NCI-H1930 (cell line): ENCODE data around the gene UBALD1.
"Not testable (repeated sequence)": the region's sequence is repeated elsewhere in the genome, so short reads cannot be mapped to it uniquely, and the experiment has no call there.

Experiments
- DNase-seq, 2 experiments: peaks; one replicate each; lab custom pipeline; 2025; lab: John Stamatoyannopoulos, UW

The UBALD1 gene

GRCh38 chr16:4599037-4599436 is 15.7 kb downstream of the UBALD1 start:
- no peak for DNase-seq

- DNase-seq = no peak
Observed at GRCh38 chr16:4597174-4597573, 17.5 kb downstream of the UBALD1 start.

GRCh38 chr16:4594433-4595410 is 20.0 kb downstream of the UBALD1 start:
- DNase-seq = no peak

GRCh38 chr16:4593086-4593485 is 21.6 kb downstream of the UBALD1 start:
- no peak for DNase-seq

GRCh38 chr16:4591706-4592470 is 22.8 kb downstream of the UBALD1 start:
- no peak for DNase-seq

GRCh38 chr16:4591191-4591590 is 23.5 kb downstream of the UBALD1 start:
- DNase-seq = no peak

- no peak for DNase-seq
Observed at GRCh38 chr16:4588961-4589360, 25.7 kb downstream of the UBALD1 start.

GRCh38 chr16:4588386-4588785 is 26.3 kb downstream of the UBALD1 start:
- DNase-seq = no peak

- no peak for DNase-seq
Observed at GRCh38 chr16:4586291-4586690, 28.4 kb downstream of the UBALD1 start.

GRCh38 chr16:4583906-4584305 is 30.8 kb downstream of the UBALD1 start:
- no peak for DNase-seq

GRCh38 chr16:4580250-4580649 is 34.4 kb downstream of the UBALD1 start:
- no peak for DNase-seq

- no peak for DNase-seq
Observed at GRCh38 chr16:4578961-4579530, 35.6 kb downstream of the UBALD1 start.

- no peak for DNase-seq
Observed at GRCh38 chr16:4576008-4576407, 38.7 kb downstream of the UBALD1 start.

GRCh38 chr16:4574919-4575705 is 39.6 kb downstream of the UBALD1 start:
- DNase-seq = no peak

GRCh38 chr16:4573926-4574325 is 40.8 kb downstream of the UBALD1 start:
- not testable (repeated sequence) for DNase-seq

GRCh38 chr16:4572715-4573114 is 42.0 kb downstream of the UBALD1 start:
- DNase-seq = no peak

- no peak for DNase-seq
Observed at GRCh38 chr16:4570688-4571321, 43.9 kb downstream of the UBALD1 start.

- DNase-seq = no peak
Observed at GRCh38 chr16:4570086-4570485, 44.6 kb downstream of the UBALD1 start.

GRCh38 chr16:4566144-4566543 is 48.5 kb downstream of the UBALD1 start:
- no peak for DNase-seq

- no peak for DNase-seq
Observed at GRCh38 chr16:4564661-4565267, 49.9 kb downstream of the UBALD1 start.

GRCh38 chr16:4561596-4561995 is 53.1 kb downstream of the UBALD1 start:
- no peak for DNase-seq
